Right lobe of liver (tissue), 4 donors: ENCODE data around the gene UBQLNL.

ENCODE experiments used
- CTCF ChIP-seq, 4 donors: fragments of 200-600 bp in 3 of 4; fragments of 450-650 bp in 1 of 4; IDR thresholded peaks; one replicate each; pipeline versions ENCODE4 v1.5.1 to v1.8.0; 2016 to 2022; ENCODE audit warnings: antibody characterized with exemption in 4 of 4, mild to moderate bottlenecking in 2 of 4
- POLR2A ChIP-seq: fragments of 450-650 bp; IDR thresholded peaks from one replicate; pipeline ENCODE4 v1.6.1; 2017; ENCODE audit warnings: antibody characterized with exemption, mild to moderate bottlenecking
- donor health status: DM: no; HTN: no; CAD: no.
- donor health status: DM: no; HTN: no; CAD: no.
- donor health status: DM: no; HTN: yes; CAD: no.

DNA sequence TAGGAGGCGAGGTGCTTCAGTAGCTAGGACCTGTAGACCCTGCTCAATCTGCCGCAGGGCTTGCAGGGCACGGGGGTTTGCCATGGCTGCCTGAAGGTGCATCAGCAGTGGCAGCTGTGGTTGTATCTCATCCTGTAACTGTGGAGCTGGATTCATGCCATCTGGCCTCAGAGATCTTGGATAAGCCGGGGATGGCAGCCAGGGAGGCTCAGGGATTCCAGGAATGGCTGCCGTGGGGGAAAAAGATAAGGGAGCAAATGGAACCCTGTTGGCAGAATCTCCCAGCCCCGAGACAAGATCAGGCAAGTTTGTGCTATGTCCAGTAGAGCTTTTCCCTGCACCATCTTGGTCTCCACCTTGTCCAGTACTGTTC is 8.6 kb downstream of the UBQLNL start:
- TF ChIP-seq CTCF (IDR thresholded peaks at IDR 0.05) (no peak), POLR2A (no peak)
